RWPE1 (cell line): ENCODE measurements around the gene KEAP1.
"Not testable (repeated sequence)": the region's sequence is repeated elsewhere in the genome, so short reads cannot be mapped to it uniquely, and the experiment has no call there.

Experiments used
- CTCF ChIA-PET: fragments of 350-600 bp; sonication (Branson Sonifier 250); formaldehyde crosslinking; extraction: SDS; loops from one replicate; lab custom pipeline; 2021; lab: Yijun Ruan, JAX
- POLR2A ChIA-PET: fragments of 400-600 bp; formaldehyde crosslinking; extraction: SDS; loops from one replicate; lab custom pipeline; 2020; ENCODE audit warnings: antibody characterized with exemption; ENCODE audit not compliant: low non-redundant PET; lab: Yijun Ruan, JAX
- DNase-seq: peaks from one replicate; pipeline ENCODE4 v3.0.0; 2012; ENCODE audit warnings: low spot score
- H3K27ac ChIP-seq: fragments of 450-650 bp; 2 replicates; pipeline ENCODE4 v1.5.1; 2017
- TF ChIP-seq, protein P1 (sequence below): fragments of 450-650 bp; conservative IDR thresholded peaks from 2 replicates; pipeline ENCODE4 v1.5.1; 2017; ENCODE audit warnings: low read depth, mild to moderate bottlenecking

The KEAP1 gene

DNA sequence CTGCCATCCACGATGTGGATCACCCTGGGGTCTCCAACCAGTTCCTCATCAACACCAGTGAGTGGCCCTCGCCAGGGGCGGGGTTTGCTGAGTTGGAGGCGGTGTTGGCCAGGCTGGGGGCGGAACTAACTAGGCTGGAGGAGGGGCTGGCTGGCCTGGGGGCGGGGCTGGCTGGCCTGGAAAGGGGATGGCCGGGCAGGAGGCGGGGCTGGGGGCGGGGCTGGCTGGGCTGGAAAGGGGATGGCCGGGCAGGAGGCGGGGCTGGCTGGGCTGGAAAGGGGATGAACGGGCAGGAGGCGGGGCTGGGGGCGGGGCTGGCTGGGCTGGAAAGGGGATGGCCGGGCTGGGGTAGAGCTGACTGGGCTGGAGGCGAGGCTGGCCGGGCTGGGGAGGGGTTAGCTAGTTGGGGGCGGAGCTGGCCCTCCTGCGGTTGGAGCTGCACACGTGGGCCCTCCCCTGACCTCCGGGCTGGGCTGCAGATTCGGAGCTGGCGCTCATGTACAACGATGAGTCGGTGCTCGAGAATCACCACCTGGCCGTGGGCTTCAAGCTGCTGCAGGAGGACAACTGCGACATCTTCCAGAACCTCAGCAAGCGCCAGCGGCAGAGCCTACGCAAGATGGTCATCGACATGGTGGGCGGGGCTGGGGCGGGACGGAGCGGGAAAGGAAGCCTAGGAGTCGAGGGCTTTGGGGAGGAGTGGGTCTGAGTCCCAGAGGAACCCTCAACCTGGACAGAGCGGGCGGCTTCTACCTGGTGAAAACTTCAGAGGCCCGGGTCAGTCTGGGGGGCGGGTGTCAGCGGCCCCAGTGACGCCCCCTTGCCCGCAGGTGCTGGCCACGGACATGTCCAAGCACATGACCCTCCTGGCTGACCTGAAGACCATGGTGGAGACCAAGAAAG is 41.9 kb downstream of the KEAP1 start:
- TF ChIP-seq, protein P1, sequence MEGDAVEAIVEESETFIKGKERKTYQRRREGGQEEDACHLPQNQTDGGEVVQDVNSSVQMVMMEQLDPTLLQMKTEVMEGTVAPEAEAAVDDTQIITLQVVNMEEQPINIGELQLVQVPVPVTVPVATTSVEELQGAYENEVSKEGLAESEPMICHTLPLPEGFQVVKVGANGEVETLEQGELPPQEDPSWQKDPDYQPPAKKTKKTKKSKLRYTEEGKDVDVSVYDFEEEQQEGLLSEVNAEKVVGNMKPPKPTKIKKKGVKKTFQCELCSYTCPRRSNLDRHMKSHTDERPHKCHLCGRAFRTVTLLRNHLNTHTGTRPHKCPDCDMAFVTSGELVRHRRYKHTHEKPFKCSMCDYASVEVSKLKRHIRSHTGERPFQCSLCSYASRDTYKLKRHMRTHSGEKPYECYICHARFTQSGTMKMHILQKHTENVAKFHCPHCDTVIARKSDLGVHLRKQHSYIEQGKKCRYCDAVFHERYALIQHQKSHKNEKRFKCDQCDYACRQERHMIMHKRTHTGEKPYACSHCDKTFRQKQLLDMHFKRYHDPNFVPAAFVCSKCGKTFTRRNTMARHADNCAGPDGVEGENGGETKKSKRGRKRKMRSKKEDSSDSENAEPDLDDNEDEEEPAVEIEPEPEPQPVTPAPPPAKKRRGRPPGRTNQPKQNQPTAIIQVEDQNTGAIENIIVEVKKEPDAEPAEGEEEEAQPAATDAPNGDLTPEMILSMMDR, result no peak
- peak; percentile 98 for DNase-seq
- ChIA-PET POLR2A (interaction anchor here (0.7 kb wide), 1 partner anchor 191 kb away, joined by 5 read pairs; no protein-coding TSS in a partner anchor), CTCF (interaction anchor here (0.6 kb wide), 2 partner anchors 66 to 402 kb away, joined by 3 read pairs; no protein-coding TSS in a partner anchor)
- H3K27ac ChIP-seq, result peak overlapping the region; percentile 62

DNA sequence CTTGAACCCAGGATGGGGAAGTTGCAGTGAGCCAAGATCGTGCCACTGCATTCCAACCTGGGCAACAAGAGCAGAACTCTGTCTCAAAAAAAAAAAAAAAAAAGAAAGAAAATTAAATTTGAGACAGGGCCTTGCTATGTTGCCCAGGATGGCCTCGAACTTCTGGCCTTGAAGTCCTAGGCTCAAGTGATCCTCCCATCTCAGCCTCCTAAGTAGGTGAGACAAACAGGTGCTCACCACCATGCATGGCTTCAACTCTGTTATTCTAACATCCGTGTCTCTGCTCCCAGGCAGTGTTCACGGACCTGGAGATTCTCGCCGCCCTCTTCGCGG is 42.5 kb downstream of the KEAP1 start:
- POLR2A ChIA-PET, result interaction anchor here (0.7 kb wide), 1 partner anchor 34 kb away, joined by 5 read pairs; no protein-coding TSS in a partner anchor

DNA sequence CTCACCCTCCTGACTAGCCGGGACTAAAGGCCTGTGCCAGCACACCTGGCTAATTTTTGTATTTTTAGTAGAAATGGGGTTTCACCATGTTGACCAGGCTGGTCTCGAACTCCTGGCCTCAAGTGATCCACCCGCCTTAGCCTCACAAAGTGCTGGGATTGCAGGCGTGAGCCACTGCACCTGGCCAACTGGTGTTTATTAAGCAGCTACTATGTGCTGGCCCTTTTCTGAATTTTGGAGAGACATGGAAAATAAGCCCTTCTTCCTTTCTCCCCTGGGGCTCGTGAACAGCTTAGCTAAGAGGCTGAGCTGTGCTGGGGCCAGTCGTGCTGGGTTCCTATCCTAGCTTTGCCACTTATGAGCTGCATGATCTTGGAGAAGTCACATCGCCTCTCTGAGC is 44.4 kb downstream of the KEAP1 start:
- H3K27ac ChIP-seq, POLR2A ChIA-PET, DNase-seq: not testable (repeated sequence)
- CTCF ChIA-PET, result interaction anchor here (0.6 to 1.0 kb wide), 2 partner anchors 37 to 636 kb away, joined by 3 read pairs; no protein-coding TSS in a partner anchor

More for the DNA sequence above, 42.5 kb downstream of the KEAP1 start:
- no peak overlapping the region for H3K27ac ChIP-seq
- no peak for DNase-seq
- CTCF ChIA-PET, result no interaction called here
- TF ChIP-seq, protein P1, result no peak

DNA sequence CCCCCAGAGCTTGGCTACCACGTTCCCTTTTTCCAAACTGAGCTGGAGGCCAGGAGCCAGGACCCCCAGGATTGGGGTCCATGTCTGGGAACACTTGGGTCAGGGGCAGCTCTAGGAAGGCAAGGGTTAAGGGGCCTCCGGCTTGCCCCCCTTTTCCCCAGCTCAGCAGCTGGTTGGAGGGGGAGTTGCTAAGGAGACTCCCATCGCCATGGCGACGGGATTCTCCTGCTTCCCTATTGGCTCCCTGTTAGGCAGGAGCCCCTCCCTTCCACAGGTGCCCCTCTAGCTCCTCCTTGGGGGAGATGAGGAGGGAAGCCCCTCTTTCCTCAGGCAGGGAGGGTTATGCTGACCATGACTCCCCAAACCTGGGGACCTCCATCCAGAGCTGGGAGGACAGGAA is 48.9 kb downstream of the KEAP1 start:
- TF ChIP-seq, protein P1, result no peak
- no peak for DNase-seq
- H3K27ac ChIP-seq, result no peak overlapping the region
- POLR2A ChIA-PET, result no interaction called here
- CTCF ChIA-PET, result interaction anchor here (1.7 kb wide), 1 partner anchor 24 kb away, joined by 7 read pairs; no protein-coding TSS in a partner anchor

DNA sequence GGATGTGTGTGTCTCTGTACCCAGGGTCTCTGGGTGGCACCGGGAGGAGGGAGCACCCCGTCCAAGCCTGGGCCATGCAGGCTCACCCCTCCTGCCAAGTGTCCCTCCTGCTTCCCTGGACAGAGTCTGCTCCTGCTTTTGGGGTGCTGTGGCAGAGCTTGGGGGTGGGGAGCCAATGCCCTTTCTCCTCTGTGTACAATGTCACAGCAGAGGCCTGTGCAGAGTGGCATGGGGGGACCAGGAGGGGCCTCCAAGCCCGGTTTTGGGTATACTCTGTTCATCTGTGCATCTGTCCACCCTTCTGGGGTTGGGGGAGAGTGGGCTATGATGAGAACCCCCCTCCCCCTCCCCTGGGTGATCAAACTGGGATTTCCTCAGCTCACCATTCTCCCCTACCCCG is 49.3 kb downstream of the KEAP1 start:
- H3K27ac ChIP-seq, result no peak overlapping the region
- TF ChIP-seq, protein P1, result no peak
- no peak for DNase-seq
- POLR2A ChIA-PET, result no interaction called here
- CTCF ChIA-PET, result interaction anchor here (0.7 to 1.7 kb wide), 2 partner anchors 25 to 63 kb away, joined by 3 to 7 read pairs; no protein-coding TSS in a partner anchor

DNA sequence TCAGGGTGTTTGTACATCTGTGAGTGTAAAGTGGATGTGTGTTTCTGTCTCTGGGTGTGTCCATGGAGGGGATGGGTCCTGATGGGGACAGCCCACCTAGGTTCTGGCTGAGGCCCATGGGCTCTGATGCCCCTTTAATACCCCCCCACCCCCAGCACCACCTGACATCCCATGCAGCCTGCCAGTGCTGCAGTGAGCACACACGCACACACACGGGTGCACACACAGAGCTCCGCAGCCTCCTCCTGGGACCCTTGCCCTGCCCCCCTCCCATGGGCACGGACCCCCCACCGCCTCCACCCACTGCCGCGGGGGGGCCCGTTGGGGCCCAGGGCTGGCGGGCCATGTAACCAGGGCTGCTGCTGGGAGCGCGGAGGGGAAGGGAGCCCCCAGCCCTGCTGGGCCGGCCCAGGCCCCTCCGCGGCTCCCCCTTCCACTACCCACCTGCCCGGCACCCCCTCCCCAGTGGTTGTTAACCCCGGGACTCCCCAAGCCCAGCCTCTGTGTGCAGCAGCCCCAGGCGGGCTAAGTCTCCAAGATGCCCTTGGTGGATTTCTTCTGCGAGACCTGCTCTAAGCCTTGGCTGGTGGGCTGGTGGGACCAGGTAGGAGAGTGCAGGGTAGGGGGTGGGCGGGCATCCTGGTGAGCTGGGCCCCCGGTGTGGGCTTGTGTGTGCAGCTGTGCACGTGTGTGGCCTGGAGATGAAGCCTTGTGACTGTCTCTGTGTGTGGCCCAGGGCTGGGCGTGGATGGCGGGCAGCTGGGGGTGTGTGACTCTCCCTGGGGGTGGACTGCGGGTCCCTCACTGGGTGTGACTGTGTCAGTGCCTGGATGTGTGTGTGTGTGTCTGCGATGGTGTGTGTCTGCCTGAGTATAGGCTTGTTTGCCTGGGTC is 50.2 kb downstream of the KEAP1 start:
- ChIA-PET POLR2A (no interaction called here), CTCF (interaction anchor here (0.5 to 0.7 kb wide), 3 partner anchors 25 to 120 kb away, joined by 3 to 8 read pairs (median 3); no protein-coding TSS in a partner anchor)
- DNase-seq, result no peak

More for the DNA sequence above, 50.2 kb downstream of the KEAP1 start:
- no peak overlapping the region for H3K27ac ChIP-seq
- TF ChIP-seq, protein P1, result no peak
